ENCODE data around the gene SEC14L2.

GRCh38 chr22:30383061-30383460 is 13.8 kb upstream of the SEC14L2 start:
- no peak for TF ChIP-seq CTCF (conservative IDR thresholded peaks at IDR 0.05; ENCODE audit: low read depth, low read length)
- TF ChIP-seq EZH2 (IDR thresholded peaks at IDR 0.05; ENCODE audit: borderline replicate concordance, low read depth, low read length, poor library complexity, severe bottlenecking), result no peak
